DMS153 treated with DMSO at 0.1 percent for 48 hours (cell line): ENCODE data around the gene ENPEP.
A peak's percentile ranks its signal among the peaks of the same experiment; 100 is the strongest.
"Not testable (repeated sequence)": the region's sequence is repeated elsewhere in the genome, so short reads cannot be mapped to it uniquely, and the experiment has no call there.

Experiments
- DNase-seq: peaks from one replicate; lab custom pipeline; 2025; ENCODE audit not compliant: unreplicated experiment; lab: John Stamatoyannopoulos, UW

Gene ENPEP

GRCh38 chr4:110484767-110485166 lies 8.8 kb downstream of the ENPEP start:
- DNase-seq: no peak

- DNase-seq: no peak
Measured at GRCh38 chr4:110485452-110485851, 9.5 kb downstream of the ENPEP start.

- no peak for DNase-seq
Measured at GRCh38 chr4:110486256-110486655, 10.3 kb downstream of the ENPEP start.

- not testable (repeated sequence) for DNase-seq
Measured at GRCh38 chr4:110486850-110487249, 10.9 kb downstream of the ENPEP start.

GRCh38 chr4:110487873-110488272 lies 11.9 kb downstream of the ENPEP start:
- no peak for DNase-seq

GRCh38 chr4:110489901-110490508 lies 14.1 kb downstream of the ENPEP start:
- no peak for DNase-seq

- no peak for DNase-seq
Measured at GRCh38 chr4:110492522-110492921, 16.6 kb downstream of the ENPEP start.

GRCh38 chr4:110493520-110493919 lies 17.6 kb downstream of the ENPEP start:
- no peak for DNase-seq

GRCh38 chr4:110498420-110498819 lies 22.5 kb downstream of the ENPEP start:
- DNase-seq: no peak

- DNase-seq: no peak
Measured at GRCh38 chr4:110499126-110499525, 23.2 kb downstream of the ENPEP start.

GRCh38 chr4:110501826-110502225 lies 25.9 kb downstream of the ENPEP start:
- DNase-seq: no peak

GRCh38 chr4:110503270-110504083 lies 27.5 kb downstream of the ENPEP start:
- no peak for DNase-seq

- no peak for DNase-seq
Measured at GRCh38 chr4:110504084-110504435, 28.1 kb downstream of the ENPEP start.

GRCh38 chr4:110505440-110505839 lies 29.5 kb downstream of the ENPEP start:
- no peak for DNase-seq

- DNase-seq: peak; percentile 5
Measured at GRCh38 chr4:110508827-110509710, 33.1 kb downstream of the ENPEP start.

- DNase-seq: no peak
Measured at GRCh38 chr4:110510277-110510676, 34.3 kb downstream of the ENPEP start.

- peak; percentile 66 for DNase-seq
Measured at GRCh38 chr4:110510955-110511544, 35.1 kb downstream of the ENPEP start.

- DNase-seq: no peak
Measured at GRCh38 chr4:110512901-110513300, 36.9 kb downstream of the ENPEP start.

- DNase-seq: no peak
Measured at GRCh38 chr4:110514889-110515479, 39.0 kb downstream of the ENPEP start.

- peak; percentile 29 for DNase-seq
Measured at GRCh38 chr4:110515676-110516075, 39.7 kb downstream of the ENPEP start.
